RWPE2 (cell line): ENCODE data around the gene DUSP15.

ENCODE experiments used
- ATAC-seq: fragments of 200-7000 bp; cut with Tn5 transposase; 3 replicates; pipeline ENCODE4 v1.9.1; 2021; ENCODE audit warnings: low read depth
- DNase-seq: peaks from one replicate; pipeline ENCODE4 v3.0.0-alpha.2; 2020; ENCODE audit warnings: low spot score
- H3K27ac ChIP-seq: fragments of 450-650 bp; 2 replicates; pipeline ENCODE4 v1.5.1; 2017; ENCODE audit warnings: mild to moderate bottlenecking; ENCODE audit not compliant: poor library complexity, severe bottlenecking
- H3K27me3 ChIP-seq: fragments of 250-450 bp; sonication (Bioruptor Pico); 2 replicates; pipeline ENCODE4 v1.5.1; 2021; ENCODE audit warnings: mild to moderate bottlenecking, moderate library complexity; ENCODE audit not compliant: insufficient read depth, poor library complexity, severe bottlenecking
- H3K36me3 ChIP-seq: fragments of 250-450 bp; sonication (Bioruptor Pico); 2 replicates; pipeline ENCODE4 v1.5.1; 2020; ENCODE audit warnings: low read depth, mild to moderate bottlenecking, moderate library complexity
- H3K4me1 ChIP-seq: fragments of 250-450 bp; sonication (Bioruptor Pico); 2 replicates; pipeline ENCODE4 v1.5.1; 2021; ENCODE audit warnings: mild to moderate bottlenecking, moderate library complexity; ENCODE audit not compliant: insufficient read depth, poor library complexity, severe bottlenecking
- H3K4me3 ChIP-seq: fragments of 250-450 bp; sonication (Bioruptor Pico); 2 replicates; pipeline ENCODE4 v1.5.1; 2021; ENCODE audit warnings: mild to moderate bottlenecking, moderate library complexity; ENCODE audit not compliant: severe bottlenecking
- H3K9me3 ChIP-seq: fragments of 250-450 bp; sonication (Bioruptor Pico); 2 replicates; pipeline ENCODE4 v1.5.1; 2021; ENCODE audit warnings: mild to moderate bottlenecking, moderate library complexity; ENCODE audit not compliant: severe bottlenecking
- TF ChIP-seq, protein P1 (sequence below): fragments of 450-650 bp; IDR thresholded peaks from one replicate; pipeline ENCODE4 v1.5.1; 2017; ENCODE audit warnings: mild to moderate bottlenecking, moderate library complexity; ENCODE audit not compliant: poor library complexity, severe bottlenecking

Gene DUSP15

DNA sequence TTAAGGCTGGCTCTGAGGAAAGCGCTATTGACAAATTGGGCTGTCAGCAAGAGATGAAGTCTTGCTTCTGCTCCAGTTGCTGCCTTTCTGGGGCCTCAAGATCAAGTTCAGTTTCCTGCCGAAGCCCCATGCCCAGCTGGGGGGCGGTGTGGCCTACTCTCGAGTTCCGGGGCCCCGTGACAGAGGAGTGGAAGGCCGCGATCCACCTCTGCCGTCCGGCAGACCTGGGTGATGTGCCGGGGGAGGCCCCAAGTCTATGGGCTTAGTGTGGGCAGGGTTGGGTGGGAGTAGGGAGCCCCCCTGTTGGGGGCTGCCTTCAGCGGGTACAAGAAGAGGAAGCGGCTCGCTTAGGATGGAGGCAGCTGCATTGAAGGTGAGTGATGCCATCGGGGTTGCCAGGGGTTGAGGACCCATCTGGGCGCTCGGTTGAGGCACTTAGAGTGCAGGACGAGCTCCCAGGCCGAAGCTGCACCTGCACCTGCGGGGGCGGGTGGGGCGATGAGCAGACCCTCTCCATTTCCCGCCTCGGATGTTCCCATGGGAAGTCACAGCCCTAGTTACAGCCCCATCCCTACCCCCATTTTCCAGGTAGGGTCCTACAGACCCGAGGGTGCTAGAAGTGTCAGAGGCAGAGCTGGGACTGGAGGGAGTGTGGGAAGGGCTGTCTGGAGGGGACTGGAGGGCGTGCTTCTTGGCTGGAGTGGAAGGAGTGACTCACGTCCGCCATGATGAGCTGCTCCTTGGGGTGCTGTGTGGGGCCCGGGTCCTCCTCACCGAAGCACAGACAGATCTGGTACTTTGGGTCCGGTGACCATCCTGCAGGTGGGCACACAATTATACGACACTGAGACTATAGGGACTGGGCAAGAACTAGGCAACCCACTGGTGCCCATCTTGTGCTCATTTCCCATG lies 22.0 kb downstream of the DUSP15 start:
- peak; percentile 80 for DNase-seq
- TF ChIP-seq, protein P1, sequence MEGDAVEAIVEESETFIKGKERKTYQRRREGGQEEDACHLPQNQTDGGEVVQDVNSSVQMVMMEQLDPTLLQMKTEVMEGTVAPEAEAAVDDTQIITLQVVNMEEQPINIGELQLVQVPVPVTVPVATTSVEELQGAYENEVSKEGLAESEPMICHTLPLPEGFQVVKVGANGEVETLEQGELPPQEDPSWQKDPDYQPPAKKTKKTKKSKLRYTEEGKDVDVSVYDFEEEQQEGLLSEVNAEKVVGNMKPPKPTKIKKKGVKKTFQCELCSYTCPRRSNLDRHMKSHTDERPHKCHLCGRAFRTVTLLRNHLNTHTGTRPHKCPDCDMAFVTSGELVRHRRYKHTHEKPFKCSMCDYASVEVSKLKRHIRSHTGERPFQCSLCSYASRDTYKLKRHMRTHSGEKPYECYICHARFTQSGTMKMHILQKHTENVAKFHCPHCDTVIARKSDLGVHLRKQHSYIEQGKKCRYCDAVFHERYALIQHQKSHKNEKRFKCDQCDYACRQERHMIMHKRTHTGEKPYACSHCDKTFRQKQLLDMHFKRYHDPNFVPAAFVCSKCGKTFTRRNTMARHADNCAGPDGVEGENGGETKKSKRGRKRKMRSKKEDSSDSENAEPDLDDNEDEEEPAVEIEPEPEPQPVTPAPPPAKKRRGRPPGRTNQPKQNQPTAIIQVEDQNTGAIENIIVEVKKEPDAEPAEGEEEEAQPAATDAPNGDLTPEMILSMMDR: no peak
- H3K27me3 ChIP-seq: peaks cover 17% of the 10 kb centered on the region

DNA sequence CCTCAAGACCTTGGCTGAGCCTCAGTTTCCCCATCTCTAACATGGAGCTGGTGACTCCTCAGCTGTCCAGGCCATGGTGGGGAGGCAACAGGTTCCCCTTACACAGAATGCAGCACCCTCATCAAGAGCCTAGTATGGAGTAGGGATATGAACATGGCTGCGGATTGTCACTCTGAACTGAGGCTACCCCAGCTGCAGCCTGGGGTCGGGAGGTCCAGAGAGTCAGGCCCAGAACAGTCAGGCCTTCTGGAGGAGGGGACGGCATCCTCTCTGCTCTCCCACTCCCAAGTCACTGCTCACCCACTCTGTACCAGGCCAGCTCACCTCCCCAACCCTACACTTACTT lies 23.6 kb downstream of the DUSP15 start:
- H3K27me3 ChIP-seq: peaks cover 17% of the 10 kb centered on the region
- peaks cover 11% of the 10 kb centered on the region for H3K4me1 ChIP-seq
- H3K36me3 ChIP-seq: no peaks in the 10 kb centered on the region
- no peaks in the 10 kb centered on the region for H3K9me3 ChIP-seq
- H3K4me3 ChIP-seq: no peak overlapping the region
- TF ChIP-seq, protein P1: peak; percentile 87
- DNase-seq (no peak), ATAC-seq (no peak)
- H3K27ac ChIP-seq: no peak overlapping the region

More for the DNA sequence above, 22.0 kb downstream of the DUSP15 start:
- Histone ChIP-seq H3K27ac (no peak overlapping the region), H3K4me3 (no peak overlapping the region), H3K36me3 (no peaks in the 10 kb centered on the region), H3K9me3 (no peaks in the 10 kb centered on the region), H3K4me1 (no peaks in the 10 kb centered on the region)
- ATAC-seq: no peak

DNA sequence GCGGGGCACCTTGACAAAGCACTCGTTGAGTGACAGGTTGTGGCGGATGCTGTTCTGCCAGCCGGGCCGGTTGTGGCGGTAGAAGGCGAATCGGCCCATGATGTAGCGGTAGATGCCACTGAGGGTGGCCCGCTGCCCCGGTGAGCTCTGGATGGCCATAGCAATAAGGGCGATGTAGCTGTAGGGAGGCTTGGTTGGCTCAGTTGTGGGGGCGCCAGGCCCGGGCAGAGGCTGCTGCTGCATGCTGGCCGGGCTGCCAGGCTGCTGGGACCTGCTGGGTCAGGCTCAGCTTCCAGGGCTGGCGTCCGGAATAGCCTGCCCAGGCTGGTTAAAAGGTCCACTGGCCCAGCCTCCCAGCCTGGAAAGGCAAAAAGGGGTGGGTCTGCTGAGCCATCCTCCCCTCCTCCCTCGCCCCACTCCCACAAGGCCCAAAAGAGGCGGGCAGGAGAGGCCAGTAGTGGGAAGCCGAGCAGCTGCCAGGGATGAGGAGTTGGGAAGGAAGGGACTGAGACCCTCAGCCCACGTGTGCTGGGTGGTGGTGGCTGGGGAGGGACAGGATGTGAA lies 24.9 kb downstream of the DUSP15 start, which contains the start of gene FOXS1:
Gene FOXS1, minus strand, starts transcription at position 305 of the 564 bp plus-strand sequence. Its CDS starts 62 bp downstream, at position 243.
- DNase-seq (peak; percentile 84), ATAC-seq (peak; percentile 44)
- no peaks in the 10 kb centered on the region for H3K9me3 ChIP-seq
- H3K4me1 ChIP-seq: peaks cover 15% of the 10 kb centered on the region
- TF ChIP-seq, protein P1: no peak
- no peaks in the 10 kb centered on the region for H3K36me3 ChIP-seq
- H3K4me3 ChIP-seq: no peak within 1 kb of the TSS
- H3K27ac ChIP-seq: no peak within 1 kb of the TSS
- peaks cover 15% of the 10 kb centered on the region for H3K27me3 ChIP-seq

DNA sequence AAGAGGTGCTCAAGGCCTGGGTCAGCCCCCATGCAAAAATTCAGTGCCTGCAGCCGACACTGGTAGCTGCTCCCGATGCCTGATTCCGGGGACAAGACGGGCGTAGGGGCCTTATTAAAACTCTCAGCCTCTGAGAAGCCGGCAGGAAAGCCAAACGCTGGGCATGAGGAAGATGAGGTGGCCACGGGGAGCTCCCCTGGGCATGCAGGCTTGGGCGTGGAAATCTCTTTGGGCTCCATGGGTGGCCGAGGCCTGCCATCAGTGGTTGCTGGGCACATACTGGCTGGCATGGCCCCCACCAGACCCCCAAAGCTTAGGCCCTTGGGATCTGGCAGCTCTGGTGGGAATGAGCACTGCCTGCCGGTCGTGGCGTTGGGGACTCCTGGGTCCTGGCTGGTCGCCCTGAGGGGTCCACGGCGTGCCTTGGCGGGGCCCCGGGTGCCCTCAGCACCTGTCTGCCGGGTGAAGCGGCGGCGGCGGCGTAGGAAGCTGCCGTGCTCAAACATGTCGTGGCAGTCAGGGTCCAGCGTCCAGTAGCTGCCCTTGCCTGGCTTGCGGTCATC lies 25.5 kb downstream of the DUSP15 start:
- H3K36me3 ChIP-seq: no peaks in the 10 kb centered on the region
- peak; percentile 85 for DNase-seq
- peaks cover 10% of the 10 kb centered on the region for H3K27me3 ChIP-seq
- H3K27ac ChIP-seq: no peak overlapping the region
- no peak overlapping the region for H3K4me3 ChIP-seq
- H3K9me3 ChIP-seq: no peaks in the 10 kb centered on the region
- H3K4me1 ChIP-seq: peaks cover 15% of the 10 kb centered on the region
- TF ChIP-seq, protein P1: no peak
- ATAC-seq: no peak
